GM06990 (cell line): ENCODE data around the gene BOLA3.

Experiments
- DNase-seq: peaks from one replicate; pipeline ENCODE4 v3.0.0-alpha.2; 2011; ENCODE audit not compliant: insufficient read length; ENCODE audit errors: extremely low read depth
- H3K27me3 ChIP-seq: replicated peaks from 2 replicates; pipeline ENCODE4 v1.6.0; 2011; ENCODE audit warnings: low read length; ENCODE audit not compliant: control insufficient read depth, insufficient read depth
- H3K36me3 ChIP-seq: 2 replicates; pipeline ENCODE4 v1.5.1; 2011; ENCODE audit warnings: low read length; ENCODE audit not compliant: control insufficient read depth, insufficient read depth
- H3K4me3 ChIP-seq: replicated peaks from 2 replicates; pipeline ENCODE4 v1.5.1; 2011; ENCODE audit warnings: low read depth, mild to moderate bottlenecking, control low read depth, low read length
- CTCF ChIP-seq: IDR thresholded peaks from 2 replicates; pipeline ENCODE4 v1.5.1; 2011; ENCODE audit warnings: low read length, control low read depth, mild to moderate bottlenecking, inconsistent platforms; ENCODE audit not compliant: insufficient read depth, poor library complexity, severe bottlenecking

BOLA3 gene

GRCh38 chr2:74146929-74147726 is 584 bp downstream of the BOLA3 start:
- H3K27me3 ChIP-seq, result no peaks in the 10 kb centered on the region
- peaks cover 1% of the 10 kb centered on the region for H3K36me3 ChIP-seq
- DNase-seq, result peak; percentile 25
- TF ChIP-seq CTCF, result no peak
- peak overlapping the region; percentile 86 for H3K4me3 ChIP-seq

GRCh38 chr2:74142340-74142739 is 5.4 kb downstream of the BOLA3 start:
- H3K4me3 ChIP-seq, result no peak overlapping the region
- no peak for TF ChIP-seq CTCF
- peaks cover 7% of the 10 kb centered on the region for H3K36me3 ChIP-seq
- DNase-seq, result no peak
- H3K27me3 ChIP-seq, result no peaks in the 10 kb centered on the region

GRCh38 chr2:74138600-74139323 is 8.9 kb downstream of the BOLA3 start:
- DNase-seq, result no peak
- peak; percentile 10 for TF ChIP-seq CTCF

GRCh38 chr2:74137651-74138599 is 9.8 kb downstream of the BOLA3 start:
- Histone ChIP-seq H3K27me3 (no peaks in the 10 kb centered on the region), H3K4me3 (no peak overlapping the region), H3K36me3 (peaks cover 14% of the 10 kb centered on the region)
- no peak for TF ChIP-seq CTCF
- DNase-seq, result no peak

More at GRCh38 chr2:74138600-74139323, 8.9 kb downstream of the BOLA3 start:
- Histone ChIP-seq H3K36me3 (peaks cover 11% of the 10 kb centered on the region), H3K4me3 (no peak overlapping the region), H3K27me3 (no peaks in the 10 kb centered on the region)

- no peak for TF ChIP-seq CTCF
- DNase-seq, result no peak
- Histone ChIP-seq H3K36me3 (peaks cover 6% of the 10 kb centered on the region), H3K27me3 (no peaks in the 10 kb centered on the region), H3K4me3 (no peak overlapping the region)
Observed at GRCh38 chr2:74131901-74132300, 15.8 kb downstream of the BOLA3 start.
